ENCODE results near the gene SH3TC1. TPM values are rescaled to one million over a fixed set of nuclear protein-coding genes. Genes with fewer than 3 reads are reported as not detected.

The SH3TC1 gene
- total RNA-seq, 1 donor from 2014 or later: 32.1 TPM

GRCh38 chr4:8224267-8224974, 25.3 kb downstream of the SH3TC1 start:
- FAIRE-seq (no peak), DNase-seq (ENCODE audit: low read depth) (no peak)
- no peak for TF ChIP-seq CTCF (IDR thresholded peaks at IDR 0.05; ENCODE audit: insufficient read depth, low read length, severe bottlenecking)
- Histone ChIP-seq H3K36me3 (ENCODE audit: control insufficient read depth, insufficient read depth, low read length) (peaks cover 49% of the 10 kb centered on the region), H3K27me3 (ENCODE audit: control insufficient read depth, insufficient read depth, low read length) (no peaks in the 10 kb centered on the region), H3K4me3 (ENCODE audit: low read depth, low read length) (no peak overlapping the region)

- no peak for DNase-seq (ENCODE audit: low read depth)
- no peak for FAIRE-seq
- no peak for TF ChIP-seq CTCF (IDR thresholded peaks at IDR 0.05; ENCODE audit: insufficient read depth, low read length, severe bottlenecking)
Observed at GRCh38 chr4:8224975-8225625, 26.0 kb downstream of the SH3TC1 start.

GRCh38 chr4:8225706-8226443, 26.8 kb downstream of the SH3TC1 start:
- H3K36me3 ChIP-seq (ENCODE audit: control insufficient read depth, insufficient read depth, low read length): peaks cover 43% of the 10 kb centered on the region
- DNase-seq (ENCODE audit: low read depth): no peak
- no peak overlapping the region for H3K4me3 ChIP-seq (ENCODE audit: low read depth, low read length)
- no peak for TF ChIP-seq CTCF (IDR thresholded peaks at IDR 0.05; ENCODE audit: insufficient read depth, low read length, severe bottlenecking)
- no peak for FAIRE-seq
- no peaks in the 10 kb centered on the region for H3K27me3 ChIP-seq (ENCODE audit: control insufficient read depth, insufficient read depth, low read length)

More at GRCh38 chr4:8224975-8225625, 26.0 kb downstream of the SH3TC1 start:
- Histone ChIP-seq H3K27me3 (ENCODE audit: control insufficient read depth, insufficient read depth, low read length) (no peaks in the 10 kb centered on the region), H3K36me3 (ENCODE audit: control insufficient read depth, insufficient read depth, low read length) (peaks cover 47% of the 10 kb centered on the region), H3K4me3 (ENCODE audit: low read depth, low read length) (no peak overlapping the region)

- H3K36me3 ChIP-seq (ENCODE audit: control insufficient read depth, insufficient read depth, low read length): peaks cover 48% of the 10 kb centered on the region
- no peaks in the 10 kb centered on the region for H3K27me3 ChIP-seq (ENCODE audit: control insufficient read depth, insufficient read depth, low read length)
- DNase-seq (ENCODE audit: low read depth) (no peak), FAIRE-seq (no peak)
- no peak for TF ChIP-seq CTCF (IDR thresholded peaks at IDR 0.05; ENCODE audit: insufficient read depth, low read length, severe bottlenecking)
- no peak overlapping the region for H3K4me3 ChIP-seq (ENCODE audit: low read depth, low read length)
Observed at GRCh38 chr4:8227201-8227770, 28.2 kb downstream of the SH3TC1 start.

GRCh38 chr4:8227771-8228318, 28.8 kb downstream of the SH3TC1 start:
- peaks cover 51% of the 10 kb centered on the region for H3K36me3 ChIP-seq (ENCODE audit: control insufficient read depth, insufficient read depth, low read length)
- DNase-seq (ENCODE audit: low read depth) (no peak), FAIRE-seq (no peak)
- no peaks in the 10 kb centered on the region for H3K27me3 ChIP-seq (ENCODE audit: control insufficient read depth, insufficient read depth, low read length)
- H3K4me3 ChIP-seq (ENCODE audit: low read depth, low read length): no peak overlapping the region
- no peak for TF ChIP-seq CTCF (IDR thresholded peaks at IDR 0.05; ENCODE audit: insufficient read depth, low read length, severe bottlenecking)

All from bronchial epithelial cell (primary cell).